SK-N-SH (cell line): Measurements from ENCODE around the gene ABCC5. TPM values are rescaled to one million over a fixed set of nuclear protein-coding genes. Genes with fewer than 3 reads are reported as not detected.
A peak's percentile ranks its signal among the peaks of the same experiment; 100 is the strongest.
"Not testable (repeated sequence)": the region's sequence is repeated elsewhere in the genome, so short reads cannot be mapped to it uniquely, and the experiment has no call there.

Experiments used
- CTCF ChIA-PET: fragments of 300-600, 350-600 bp; formaldehyde crosslinking; extraction: SDS; loops from one replicate; lab custom pipeline; 2021; lab: Yijun Ruan, JAX
- POLR2A ChIA-PET: fragments of 350-600 bp; sonication (Branson Sonifier 250); formaldehyde crosslinking; extraction: SDS; loops from one replicate; lab custom pipeline; 2020; ENCODE audit warnings: antibody characterized with exemption, inconsistent platforms; lab: Yijun Ruan, JAX
- DNase-seq: peaks from one replicate; pipeline ENCODE4 v3.0.0; 2012
- H2AFZ ChIP-seq: fragments of 200-600 bp; sonication (generic); 2 replicates; pipeline ENCODE4 v1.8.1; 2016; ENCODE audit warnings: antibody characterized with exemption, mild to moderate bottlenecking, low read depth
- H3F3A ChIP-seq: fragments of 200-600 bp; sonication (generic); replicated peaks from 2 replicates; pipeline ENCODE3; 2016; ENCODE audit warnings: antibody characterized with exemption, mild to moderate bottlenecking; ENCODE audit not compliant: insufficient read depth
- H3K27ac ChIP-seq, 2 experiments: fragments of 200-500 bp in 1 of 2; fragments of 200-600 bp in 1 of 2; sonication (Bioruptor generic) in 1 of 2; sonication (generic), shearing (Covaris generic) in 1 of 2; 2 replicates each; pipeline versions ENCODE4 v1.5.1 to v1.6.1; 2014 to 2016; ENCODE audit warnings: low read depth in 2 of 2, inconsistent platforms in 1 of 2, low read length in 1 of 2, mild to moderate bottlenecking in 1 of 2, mixed read lengths in 1 of 2
- H3K27me3 ChIP-seq: fragments of 200-600 bp; sonication (generic), shearing (Covaris generic); 2 replicates; pipeline ENCODE4 v1.6.1; 2016; ENCODE audit warnings: mixed run types; ENCODE audit not compliant: insufficient read depth
- H3K36me3 ChIP-seq, 2 experiments: fragments of 200-500 bp in 1 of 2; fragments of 200-600 bp in 1 of 2; sonication (Bioruptor generic) in 1 of 2; sonication (generic) in 1 of 2; replicated peaks in 1 of 2; 2 replicates each; pipeline versions ENCODE3 to v1.5.1; 2014 to 2016; ENCODE audit warnings: low read length in 1 of 2, mild to moderate bottlenecking in 1 of 2; ENCODE audit not compliant: insufficient read depth in 2 of 2, control insufficient read depth in 1 of 2
- H3K4me1 ChIP-seq, 2 experiments: fragments of 200-500 bp in 1 of 2; fragments of 200-600 bp in 1 of 2; sonication (Bioruptor generic) in 1 of 2; sonication (generic), shearing (Covaris generic) in 1 of 2; 2 replicates each; pipeline versions ENCODE4 v1.5.1 to v1.6.1; 2014 to 2016; ENCODE audit warnings: low read depth in 1 of 2, low read length in 1 of 2, mixed run types in 1 of 2; ENCODE audit not compliant: insufficient read depth in 2 of 2, control insufficient read depth in 1 of 2
- H3K4me2 ChIP-seq: fragments of 200-600 bp; sonication (generic), shearing (Covaris generic); 2 replicates; pipeline ENCODE4 v1.6.1; 2017; ENCODE audit warnings: mixed run types
- H3K4me3 ChIP-seq, 2 experiments: fragments of 200-500 bp in 1 of 2; fragments of 200-600 bp in 1 of 2; sonication (Bioruptor generic) in 1 of 2; sonication (generic), shearing (Covaris generic) in 1 of 2; 2 replicates each; pipeline versions ENCODE4 v1.5.1 to v1.8.1; 2014 to 2016; ENCODE audit warnings: low read depth in 2 of 2, inconsistent platforms in 1 of 2, low read length in 1 of 2, mild to moderate bottlenecking in 1 of 2, mixed read lengths in 1 of 2, moderate library complexity in 1 of 2
- H3K79me2 ChIP-seq: fragments of 200-600 bp; sonication (generic); 2 replicates; pipeline ENCODE4 v1.8.1; 2017; ENCODE audit warnings: mild to moderate bottlenecking; ENCODE audit not compliant: insufficient read depth
- H3K9ac ChIP-seq: fragments of 200-600 bp; sonication (generic); 2 replicates; pipeline ENCODE4 v1.6.1; 2017; ENCODE audit warnings: mixed run types
- H3K9me2 ChIP-seq: fragments of 200-600 bp; sonication (generic); 2 replicates; pipeline ENCODE4 v1.6.1; 2017; ENCODE audit warnings: mixed run types
- H3K9me3 ChIP-seq: fragments of 200-600 bp; sonication (generic); 2 replicates; pipeline ENCODE4 v1.6.1; 2017; ENCODE audit warnings: mixed run types, mild to moderate bottlenecking, moderate library complexity
- H4K20me1 ChIP-seq: fragments of 200-600 bp; sonication (generic); 2 replicates; pipeline ENCODE4 v1.6.1; 2017; ENCODE audit warnings: mild to moderate bottlenecking, mixed run types; ENCODE audit not compliant: insufficient read depth
- ELF1 ChIP-seq: IDR thresholded peaks from 2 replicates; pipeline ENCODE4 v1.4.0; 2012
- FOSL2 ChIP-seq: IDR thresholded peaks from 2 replicates; pipeline ENCODE4 v1.4.0; 2012; ENCODE audit warnings: low read depth, mild to moderate bottlenecking, moderate library complexity, borderline replicate concordance
- FOXJ3 ChIP-seq: sonication (generic); formaldehyde crosslinking; IDR thresholded peaks from 2 replicates; pipeline ENCODE4 v1.5.1; 2020; ENCODE audit warnings: mild to moderate bottlenecking, missing genetic modification reagents
- JUND ChIP-seq: IDR thresholded peaks from 2 replicates; pipeline ENCODE4 v1.4.0; 2012
- MEF2A ChIP-seq: IDR thresholded peaks from 2 replicates; pipeline ENCODE4 v1.4.0; 2012; ENCODE audit warnings: low read depth, borderline replicate concordance
- MXI1 ChIP-seq: IDR thresholded peaks from 2 replicates; pipeline ENCODE4 v1.6.1; 2012; ENCODE audit warnings: mild to moderate bottlenecking, low read depth, low read length, improper control_type of control experiment
- NFIC ChIP-seq: IDR thresholded peaks from 2 replicates; pipeline ENCODE4 v1.4.0; 2012; ENCODE audit warnings: borderline replicate concordance
- NRF1 ChIP-seq: IDR thresholded peaks from 2 replicates; pipeline ENCODE4 v1.6.1; 2012; ENCODE audit warnings: low read depth, mild to moderate bottlenecking, low read length
- RAD21 ChIP-seq: IDR thresholded peaks from 2 replicates; pipeline ENCODE4 v1.6.1; 2012; ENCODE audit warnings: mild to moderate bottlenecking, low read length
- RCOR1 ChIP-seq: fragments of 150-350 bp; IDR thresholded peaks from 2 replicates; pipeline ENCODE4 v1.6.1; 2017; ENCODE audit warnings: antibody characterized with exemption, low read length
- RXRA ChIP-seq: IDR thresholded peaks from 2 replicates; pipeline ENCODE4 v1.4.0; 2012; ENCODE audit warnings: low read depth, mild to moderate bottlenecking, borderline replicate concordance
- SIN3A ChIP-seq: IDR thresholded peaks from 2 replicates; pipeline ENCODE4 v1.6.1; 2012; ENCODE audit warnings: low read depth, mild to moderate bottlenecking, low read length, moderate library complexity, borderline replicate concordance
- TAF1 ChIP-seq: IDR thresholded peaks from 2 replicates; pipeline ENCODE4 v1.6.1; 2012; ENCODE audit warnings: low read depth, mild to moderate bottlenecking, low read length, moderate library complexity, borderline replicate concordance
- WGBS: methylation state at CpG from one replicate; pipeline ENCODE4 v1.1.6; 2017; ENCODE audit warnings: low lambda C conversion rate; 5-methylcytosine and 5-hydroxymethylcytosine counted together
- polyA plus RNA-seq, 3 experiments: library from polyadenylated mRNA; depleted of rRNA; stranded (reverse); fragments of >200 nt; gene quantifications; 2 replicates each; pipeline ENCODE4 v1.2.3, GENCODE V29; 2012
- TF ChIP-seq, protein P1 (sequence below): IDR thresholded peaks from 2 replicates; pipeline ENCODE4; 2012

The ABCC5 gene
- polyA plus RNA-seq, 1 of the 3 experiments (the other 2 are of a cell fraction), result 25.9 TPM

DNA sequence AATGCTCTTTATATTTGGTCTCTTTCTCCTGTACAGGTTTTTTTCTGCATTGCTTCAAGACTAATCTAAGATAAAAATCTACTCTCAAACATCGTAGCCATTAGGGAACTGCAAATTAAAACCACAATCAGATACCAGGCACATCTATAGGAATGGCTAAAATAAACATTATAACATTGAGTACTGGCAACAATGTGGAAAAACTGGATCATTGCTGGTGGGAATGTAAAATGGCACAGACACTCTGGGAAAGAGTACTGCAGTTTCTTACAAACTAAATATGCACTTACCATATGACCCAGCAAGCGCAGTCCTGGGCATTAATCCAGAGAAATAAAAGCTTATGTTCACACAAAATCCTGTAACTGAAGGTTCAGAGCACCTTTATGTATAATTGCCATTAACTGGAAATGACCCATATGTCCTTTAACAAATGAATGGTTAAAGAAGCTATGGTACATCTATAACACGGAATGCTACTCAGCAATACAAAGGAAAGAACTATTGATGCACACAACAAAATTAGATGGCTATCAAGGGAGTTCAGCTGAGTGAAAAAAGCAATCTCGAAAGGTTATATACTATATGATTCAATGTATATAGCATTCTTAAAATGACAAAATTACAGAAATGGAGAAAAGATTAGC is 6.3 kb downstream of the ABCC5 start:
- 68% methylated on average over 4 of the region's 4 CpGs for WGBS
- no peak for DNase-seq
- H3K4me1 ChIP-seq, result peaks cover 7 to 13% of the 10 kb centered on the region in 2 experiments; a peak in 3 of 4 replicates
- no peaks in the 10 kb centered on the region for H3K27me3 ChIP-seq
- H3K27ac ChIP-seq, result no peak overlapping the region
- peaks cover 29 to 31% of the 10 kb centered on the region in 2 experiments for H3K36me3 ChIP-seq
- ChIA-PET POLR2A (no interaction called here), CTCF (interaction anchor here (1.1 to 1.3 kb wide), 2 partner anchors 116 to 502 kb away, joined by 3 to 4 read pairs; no protein-coding TSS in a partner anchor)
- H3K9me2 ChIP-seq, result no peaks in the 10 kb centered on the region
- H3K4me2 ChIP-seq, result no peak overlapping the region
- H3K79me2 ChIP-seq, result peaks cover 20% of the 10 kb centered on the region
- H4K20me1 ChIP-seq, result no peaks in the 10 kb centered on the region
- H3F3A ChIP-seq, result no peaks in the 10 kb centered on the region
- H3K9ac ChIP-seq, result no peak overlapping the region
- no peak overlapping the region for H2AFZ ChIP-seq
- H3K9me3 ChIP-seq, result no peaks in the 10 kb centered on the region
- no peak overlapping the region for H3K4me3 ChIP-seq
- TF ChIP-seq MEF2A, result no peak
- no peak for TF ChIP-seq NFIC
- TF ChIP-seq TAF1, result no peak
- no peak for TF ChIP-seq MXI1
- no peak for TF ChIP-seq RXRA
- TF ChIP-seq ELF1, result no peak
- TF ChIP-seq RCOR1, result peak; percentile 27; the same call in 1 of the 2 replicates
- TF ChIP-seq JUND, result no peak

DNA sequence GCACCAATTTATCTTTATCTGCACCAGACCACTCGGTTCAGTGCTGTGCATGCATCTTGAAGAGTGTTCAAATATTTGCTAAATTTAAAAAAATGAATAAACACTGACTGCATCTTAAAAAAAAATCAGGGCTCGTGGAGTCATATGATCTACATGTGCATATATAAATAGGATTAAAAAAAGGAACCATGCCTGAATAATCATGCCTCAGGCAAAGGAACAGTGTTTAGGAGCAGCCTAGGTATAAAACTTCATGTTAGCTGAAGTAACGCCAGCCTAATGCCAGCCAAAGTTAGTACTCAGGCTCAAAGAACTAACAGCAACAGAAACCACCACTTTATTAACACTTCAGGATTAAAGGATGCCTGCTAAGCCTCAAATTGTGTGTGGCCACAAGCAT is 9.5 kb downstream of the ABCC5 start:
- H3K9me2 ChIP-seq, result no peaks in the 10 kb centered on the region
- TF ChIP-seq NRF1 (no peak), RXRA (no peak), FOSL2 (no peak), FOXJ3 (CRISPR knock-in tag) (no peak), RAD21 (no peak), SIN3A (no peak)
- TF ChIP-seq, protein P1, sequence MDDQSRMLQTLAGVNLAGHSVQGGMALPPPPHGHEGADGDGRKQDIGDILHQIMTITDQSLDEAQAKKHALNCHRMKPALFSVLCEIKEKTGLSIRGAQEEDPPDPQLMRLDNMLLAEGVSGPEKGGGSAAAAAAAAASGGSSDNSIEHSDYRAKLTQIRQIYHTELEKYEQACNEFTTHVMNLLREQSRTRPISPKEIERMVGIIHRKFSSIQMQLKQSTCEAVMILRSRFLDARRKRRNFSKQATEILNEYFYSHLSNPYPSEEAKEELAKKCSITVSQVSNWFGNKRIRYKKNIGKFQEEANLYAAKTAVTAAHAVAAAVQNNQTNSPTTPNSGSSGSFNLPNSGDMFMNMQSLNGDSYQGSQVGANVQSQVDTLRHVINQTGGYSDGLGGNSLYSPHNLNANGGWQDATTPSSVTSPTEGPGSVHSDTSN, result no peak
- no peak overlapping the region for H3K4me3 ChIP-seq
- no peaks in the 10 kb centered on the region for H3K9me3 ChIP-seq
- ChIA-PET CTCF (interaction anchor here (0.6 to 1.5 kb wide), 6 partner anchors 10 to 281 kb away, joined by 3 to 6 read pairs (median 4); partner anchors contain the start of genes ABCC5, EEF1AKMT4 and PARL), POLR2A (no interaction called here)
- no peaks in the 10 kb centered on the region for H3K27me3 ChIP-seq
- DNase-seq, result no peak
- H3K27ac ChIP-seq, result no peak overlapping the region
- no peak overlapping the region for H2AFZ ChIP-seq
- H3K4me1 ChIP-seq, result peaks cover 3 to 6% of the 10 kb centered on the region in 2 experiments; a peak in 2 of 4 replicates
- H3K36me3 ChIP-seq, result peaks cover 29 to 30% of the 10 kb centered on the region in 2 experiments
- H4K20me1 ChIP-seq, result no peaks in the 10 kb centered on the region
- no peak overlapping the region for H3K9ac ChIP-seq
- no peaks in the 10 kb centered on the region for H3K79me2 ChIP-seq
- WGBS, result 90% methylated on average over 3 of the region's 3 CpGs
- peaks cover 5% of the 10 kb centered on the region for H3F3A ChIP-seq
- no peak overlapping the region for H3K4me2 ChIP-seq

DNA sequence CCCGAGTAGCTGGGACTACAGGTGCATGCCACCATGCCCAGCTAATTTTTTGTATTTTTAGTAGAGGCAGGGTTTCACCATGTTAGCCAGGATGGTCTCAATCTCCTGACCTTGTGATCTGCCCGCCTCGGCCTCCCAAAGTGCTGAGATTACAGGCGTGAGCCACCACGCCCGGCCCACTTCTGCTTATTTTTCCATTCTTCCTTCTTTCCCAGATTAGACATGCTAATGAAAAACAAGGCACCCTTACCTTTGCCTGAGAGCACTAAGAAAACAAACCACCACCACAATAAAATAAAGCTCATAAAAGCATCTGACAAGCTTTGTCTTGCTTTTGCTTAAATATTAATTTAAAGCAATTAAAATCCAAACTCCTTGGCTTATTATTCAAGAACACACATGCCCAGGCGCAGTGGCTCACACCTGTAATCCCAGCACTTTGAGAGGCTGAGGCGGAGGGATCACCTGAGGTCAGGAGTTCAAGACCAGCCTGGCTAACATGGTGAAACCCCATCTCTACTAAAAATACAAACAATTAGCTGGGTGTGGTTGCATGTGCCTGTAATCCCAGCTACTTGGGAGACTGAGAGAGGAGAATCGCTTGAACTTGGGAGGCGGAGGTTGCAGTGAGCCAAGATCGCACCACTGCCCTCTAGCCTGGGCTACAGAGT is 10.4 kb downstream of the ABCC5 start:
- H4K20me1 ChIP-seq, H3K4me1 ChIP-seq, H3K27ac ChIP-seq, H3K27me3 ChIP-seq, POLR2A ChIA-PET, H3K9ac ChIP-seq, H3K4me3 ChIP-seq, H3K79me2 ChIP-seq, H3K9me3 ChIP-seq, H3K9me2 ChIP-seq, H3K4me2 ChIP-seq, H2AFZ ChIP-seq, DNase-seq, H3F3A ChIP-seq: not testable (repeated sequence)
- H3K36me3 ChIP-seq, result peaks cover 20 to 24% of the 10 kb centered on the region in 2 experiments
- WGBS, result 96% methylated on average over 11 of the region's 11 CpGs
- CTCF ChIA-PET, result interaction anchor here (0.6 to 1.5 kb wide), 7 partner anchors 8 to 282 kb away, joined by 3 to 6 read pairs (median 4); partner anchors contain the start of genes ABCC5, EEF1AKMT4 and PARL
